Activated T-cell treated with anti-CD3 and anti-CD28 coated beads for 24 hours (primary cell): Measurements from ENCODE around the gene NID2.

ENCODE experiments used
- DNase-seq: peaks from one replicate; pipeline ENCODE4 v3.0.0-alpha.2; 2020; ENCODE audit warnings: low read depth

The NID2 gene

DNA sequence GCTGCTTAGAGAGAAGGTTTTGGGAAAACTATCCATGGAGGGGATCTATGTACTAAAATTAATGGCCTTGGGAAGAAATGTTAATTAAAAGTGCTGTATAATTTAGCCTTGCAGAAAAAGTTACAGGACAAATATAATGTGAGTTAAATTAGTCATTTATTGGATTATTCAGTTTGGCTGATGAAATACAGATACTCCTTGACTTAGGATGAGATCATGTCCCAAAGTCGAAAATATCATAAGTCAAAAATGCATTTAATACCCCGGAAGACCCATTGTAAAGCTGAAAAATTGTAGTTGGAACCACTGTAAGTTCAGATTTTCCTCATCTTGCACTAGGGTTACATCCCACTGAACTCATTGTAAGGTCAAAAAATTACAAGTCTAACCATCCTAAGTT lies 69.8 kb downstream of the NID2 start:
- DNase-seq, result no peak

DNA sequence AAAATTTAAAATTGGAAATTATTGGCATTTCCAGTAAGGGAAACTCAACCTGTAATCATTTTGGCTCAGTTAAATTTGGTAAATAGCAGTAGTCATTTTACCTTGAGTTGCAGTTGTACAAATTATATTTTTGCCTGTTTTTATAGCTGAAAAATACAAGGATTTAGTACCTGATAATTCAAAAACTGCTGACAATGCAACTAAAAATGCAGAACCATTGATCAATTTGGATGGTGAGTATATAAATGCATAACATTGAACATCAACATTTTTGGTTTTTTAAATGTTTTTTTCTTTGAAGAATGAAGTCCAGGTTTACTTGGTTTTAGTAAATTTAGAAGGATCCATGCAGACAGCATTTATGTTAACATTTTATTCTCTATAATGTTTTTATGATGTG lies 70.5 kb downstream of the NID2 start:
- DNase-seq, result no peak

DNA sequence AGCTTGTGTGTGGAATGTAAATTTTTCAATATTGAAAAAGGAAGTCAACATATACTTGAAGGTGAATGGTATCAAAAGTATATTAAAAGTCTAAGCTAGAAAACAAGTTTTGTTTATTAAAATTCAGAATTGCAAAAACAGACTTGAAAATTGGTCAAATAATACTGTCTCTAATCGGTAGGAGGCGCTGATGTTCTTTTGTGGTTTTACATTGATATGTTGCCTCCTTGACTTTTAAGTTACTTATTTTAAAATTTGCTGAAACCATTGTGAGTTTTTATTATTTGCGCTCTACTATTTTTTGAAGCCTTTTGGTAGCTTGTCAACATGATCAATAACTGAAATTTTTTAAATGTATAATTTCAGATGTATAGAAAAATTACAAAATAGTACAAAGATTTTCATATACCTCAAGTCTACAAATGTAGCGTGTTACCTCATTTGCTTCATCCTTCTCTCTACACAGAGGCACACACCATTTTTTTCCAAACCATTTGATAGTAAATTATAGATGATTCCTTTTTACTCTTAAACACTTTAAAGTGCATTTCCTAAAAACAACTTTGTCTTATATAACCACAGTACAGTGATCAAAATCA lies 72.6 kb downstream of the NID2 start:
- DNase-seq, result no peak

DNA sequence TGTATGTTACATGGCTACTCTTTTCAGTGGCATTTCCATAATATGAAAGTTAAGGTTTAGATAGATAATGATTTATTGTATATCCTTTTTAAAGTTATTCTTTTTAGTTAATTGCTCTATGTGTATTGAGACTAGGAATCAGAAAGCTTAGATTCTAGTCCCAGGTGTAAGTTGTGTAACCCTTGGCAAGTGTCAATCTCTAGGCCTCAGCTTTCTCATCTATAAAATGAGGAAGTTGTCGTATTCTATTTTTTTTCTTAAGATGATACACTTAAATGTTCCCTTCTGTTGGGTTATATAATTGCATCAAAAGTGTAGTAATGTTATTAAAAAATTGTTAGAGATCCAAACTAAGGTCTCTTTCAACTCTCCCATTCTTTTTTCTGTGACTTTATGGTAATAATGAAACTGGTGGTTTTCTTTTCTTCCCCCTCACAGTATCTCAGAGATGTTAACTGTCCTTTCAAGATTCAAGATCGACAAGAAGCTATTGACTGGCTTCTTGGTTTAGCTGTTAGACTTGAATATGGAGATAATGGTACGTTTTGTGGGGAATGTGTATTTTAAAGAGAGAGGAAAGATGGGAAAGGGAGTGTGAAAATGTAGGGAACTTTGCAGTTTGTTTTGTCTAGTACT lies 75.5 kb downstream of the NID2 start:
- no peak for DNase-seq

DNA sequence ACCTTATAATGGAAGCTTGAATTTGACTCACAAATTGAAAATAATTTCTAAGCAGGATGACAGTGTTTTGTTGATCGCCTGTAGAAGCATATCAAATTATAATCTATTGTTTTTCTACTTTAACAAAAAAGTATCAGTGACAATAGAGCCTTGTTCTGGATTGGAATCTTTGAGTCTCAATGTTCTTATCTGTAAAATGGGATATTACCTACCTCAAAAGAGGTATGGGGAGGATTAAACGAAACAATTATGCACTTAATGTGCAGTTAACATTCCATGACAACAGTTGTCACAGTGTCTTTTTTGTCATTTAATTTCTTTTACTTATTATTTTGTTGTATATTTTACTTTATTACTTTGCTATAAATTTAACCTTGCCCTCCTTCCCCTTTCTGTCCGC lies 78.4 kb downstream of the NID2 start:
- DNase-seq, result no peak

DNA sequence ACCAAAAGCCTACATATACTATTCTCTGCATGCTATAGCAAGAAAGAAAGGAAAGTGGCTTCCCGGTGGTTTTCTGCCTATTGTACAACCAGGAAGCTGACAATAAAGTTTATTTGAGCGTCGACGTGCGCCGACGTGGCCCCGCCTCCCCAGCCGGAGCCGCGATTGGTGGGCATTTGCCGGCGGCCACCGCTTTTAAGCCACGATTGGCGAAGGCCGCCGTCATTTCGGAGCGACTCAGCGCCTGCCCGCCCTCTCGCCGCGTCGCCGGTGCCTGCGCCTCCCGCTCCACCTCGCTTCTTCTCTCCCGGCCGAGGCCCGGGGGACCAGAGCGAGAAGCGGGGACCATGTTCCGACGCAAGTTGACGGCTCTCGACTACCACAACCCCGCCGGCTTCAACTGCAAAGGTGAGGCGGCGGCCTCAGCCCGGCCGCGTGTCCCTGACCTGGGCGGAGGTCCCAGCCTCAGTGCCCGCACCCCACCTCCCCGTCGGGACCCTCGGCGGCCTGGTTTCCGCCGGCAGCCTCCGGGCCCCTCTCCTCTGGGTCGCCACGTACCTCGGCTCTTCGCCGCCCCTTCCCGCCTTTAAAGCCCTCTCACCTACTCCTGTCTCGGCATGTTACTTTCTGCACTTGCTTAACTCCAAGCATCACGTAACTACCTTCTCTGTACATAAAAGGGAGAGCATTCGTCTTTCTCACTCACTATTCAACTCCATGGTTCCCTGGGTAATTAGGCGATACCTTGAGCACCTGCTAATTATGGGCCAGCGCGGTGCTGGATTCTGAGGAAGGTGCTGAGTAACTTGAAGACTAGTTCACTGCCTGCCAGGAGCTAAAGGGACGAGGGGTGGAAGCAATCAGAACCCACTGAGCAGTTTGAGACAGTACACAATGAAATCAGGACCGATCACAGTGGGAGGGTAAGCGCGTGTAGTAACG lies 79.3 kb downstream of the NID2 start, which contains the start of gene RTRAF:
Gene RTRAF, plus strand, starts transcription at position 254 of the 942 bp plus-strand sequence. Its CDS starts 94 bp downstream, at position 348.
- peak; percentile 88 for DNase-seq

DNA sequence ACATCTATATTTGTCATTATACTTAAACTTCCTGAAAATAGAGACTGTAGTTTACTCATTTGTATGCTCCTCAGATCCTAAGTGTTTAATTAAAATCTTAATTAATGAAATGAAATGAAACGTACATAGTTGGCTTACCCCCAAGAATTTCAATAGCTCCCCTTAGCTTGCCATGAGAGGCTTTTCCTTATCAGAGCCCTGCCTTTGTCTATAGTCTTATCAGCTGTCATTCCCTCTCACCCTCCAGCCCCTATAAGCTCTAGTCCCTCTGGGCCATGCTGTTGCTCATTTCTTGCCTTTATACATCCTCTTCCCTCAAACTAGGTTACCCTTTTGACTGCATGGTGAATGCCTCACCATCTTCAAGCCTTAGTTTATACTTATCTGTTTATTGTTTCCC lies 80.6 kb downstream of the NID2 start:
- DNase-seq, result no peak

DNA sequence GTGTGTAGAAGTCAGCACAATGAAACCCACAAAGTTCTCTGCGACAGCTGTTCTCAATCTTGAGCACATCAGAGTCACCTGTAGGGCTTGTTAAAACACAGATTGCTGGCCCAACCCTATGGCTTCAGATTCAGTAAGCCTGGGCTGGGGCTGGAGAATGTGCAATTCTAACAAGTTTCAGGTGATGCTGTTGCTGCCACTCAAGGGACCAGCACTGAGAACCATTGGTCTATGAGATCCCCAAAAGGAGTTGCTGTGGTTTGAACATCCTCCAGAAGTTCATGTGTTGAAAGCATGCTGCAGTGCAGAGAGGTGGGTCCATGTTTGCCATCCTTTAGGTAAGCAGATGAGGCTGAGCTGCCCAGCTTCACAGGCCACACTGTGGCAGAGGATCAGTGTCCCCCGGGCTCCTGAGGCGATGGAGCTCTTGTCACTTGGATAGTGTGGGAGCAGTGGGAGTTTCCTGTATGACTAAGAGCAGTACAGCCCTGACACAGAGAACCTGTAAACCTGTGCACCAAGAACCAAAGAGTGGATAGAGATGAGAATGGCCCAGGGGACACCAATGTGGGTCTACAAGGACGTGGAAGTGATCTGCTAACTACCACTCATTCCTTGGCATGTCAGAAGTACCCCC lies 87.5 kb downstream of the NID2 start:
- no peak for DNase-seq

DNA sequence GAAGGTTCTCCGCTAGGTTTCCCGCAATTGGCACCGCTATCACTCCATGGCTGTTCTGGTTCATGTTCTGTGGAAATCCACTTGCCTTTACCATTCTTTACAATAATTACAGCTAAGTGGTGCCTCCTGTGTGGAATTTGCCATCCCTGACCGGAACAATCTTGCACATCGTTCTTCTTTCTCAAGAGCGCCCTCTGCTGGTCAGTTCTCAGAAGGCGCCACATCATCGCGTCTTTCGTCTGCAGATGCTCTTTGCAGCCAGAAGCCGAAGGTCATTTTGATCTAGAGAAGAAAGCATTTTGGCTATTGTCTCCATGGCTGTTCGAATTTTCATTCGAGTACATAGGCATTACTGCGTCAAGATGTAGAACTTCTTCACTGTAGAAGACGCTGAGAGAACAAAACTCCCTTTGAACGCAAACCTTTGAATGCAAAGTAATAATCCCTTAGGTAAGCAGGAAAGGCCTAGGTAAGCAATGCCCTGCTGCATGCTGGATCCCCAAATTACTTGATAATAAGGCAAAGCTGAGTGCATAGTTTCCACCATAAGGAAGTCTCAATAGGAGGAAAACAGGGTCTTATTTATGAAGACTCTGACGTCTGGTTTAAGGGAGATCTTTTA lies 89.7 kb downstream of the NID2 start:
- DNase-seq, result peak; percentile 77

DNA sequence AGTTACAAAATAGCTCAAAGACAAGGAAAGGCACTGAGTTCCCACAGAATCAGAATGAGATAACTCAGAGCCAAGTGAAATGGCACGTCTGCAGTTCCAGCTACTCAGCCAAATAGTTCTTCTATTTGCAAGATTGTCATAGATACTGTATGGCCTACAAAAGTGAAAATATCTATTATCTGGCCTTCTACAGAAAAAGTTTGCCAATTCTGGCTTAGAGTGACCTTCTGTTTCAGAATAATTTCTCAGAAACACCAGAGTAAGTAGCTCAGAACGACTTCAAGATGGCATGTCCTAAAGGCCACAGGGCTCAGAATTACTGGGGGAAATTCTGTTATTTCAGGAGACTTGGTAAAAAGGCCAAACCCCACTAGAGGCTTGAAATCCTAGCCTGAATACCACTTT lies 90.2 kb downstream of the NID2 start:
- DNase-seq, result no peak

DNA sequence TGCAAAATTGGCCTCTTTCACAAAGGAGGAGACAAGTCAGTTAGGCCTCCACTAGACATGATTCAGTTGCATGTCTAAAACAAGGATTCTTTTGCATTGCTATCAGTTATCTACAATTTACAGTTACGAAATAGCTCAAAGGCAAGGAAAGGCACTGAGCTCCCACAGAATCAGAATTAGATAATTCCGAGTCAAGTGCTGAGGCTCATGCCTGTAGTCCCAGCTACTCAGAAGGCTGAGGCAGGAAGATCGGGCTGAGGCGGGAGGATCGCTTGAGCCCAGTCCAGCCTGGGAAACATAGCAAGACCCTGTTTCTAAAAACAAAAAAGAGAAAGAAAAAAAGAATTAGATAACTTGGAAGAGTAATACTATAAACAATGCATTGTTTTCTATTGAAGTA lies 91.8 kb downstream of the NID2 start:
- no peak for DNase-seq

DNA sequence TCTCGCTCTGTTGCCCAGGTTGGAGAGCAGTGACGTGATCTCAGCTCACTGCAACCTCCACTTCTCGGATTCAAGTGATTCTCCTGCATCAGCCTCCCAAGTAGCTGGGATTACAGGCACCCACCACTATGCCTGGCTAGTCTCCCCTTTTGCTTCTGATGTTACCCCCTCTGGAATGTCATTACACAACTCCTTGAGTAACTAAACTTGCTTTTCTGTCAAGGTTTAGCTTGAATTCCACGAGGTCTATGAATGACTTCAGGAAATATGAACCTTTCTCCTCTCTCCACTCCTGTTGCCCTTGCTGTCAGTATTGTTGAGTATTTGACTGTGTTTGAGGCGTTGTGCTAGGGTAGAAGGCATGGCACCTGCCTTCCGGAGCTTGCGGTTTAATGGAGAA lies 96.3 kb downstream of the NID2 start:
- DNase-seq, result no peak

DNA sequence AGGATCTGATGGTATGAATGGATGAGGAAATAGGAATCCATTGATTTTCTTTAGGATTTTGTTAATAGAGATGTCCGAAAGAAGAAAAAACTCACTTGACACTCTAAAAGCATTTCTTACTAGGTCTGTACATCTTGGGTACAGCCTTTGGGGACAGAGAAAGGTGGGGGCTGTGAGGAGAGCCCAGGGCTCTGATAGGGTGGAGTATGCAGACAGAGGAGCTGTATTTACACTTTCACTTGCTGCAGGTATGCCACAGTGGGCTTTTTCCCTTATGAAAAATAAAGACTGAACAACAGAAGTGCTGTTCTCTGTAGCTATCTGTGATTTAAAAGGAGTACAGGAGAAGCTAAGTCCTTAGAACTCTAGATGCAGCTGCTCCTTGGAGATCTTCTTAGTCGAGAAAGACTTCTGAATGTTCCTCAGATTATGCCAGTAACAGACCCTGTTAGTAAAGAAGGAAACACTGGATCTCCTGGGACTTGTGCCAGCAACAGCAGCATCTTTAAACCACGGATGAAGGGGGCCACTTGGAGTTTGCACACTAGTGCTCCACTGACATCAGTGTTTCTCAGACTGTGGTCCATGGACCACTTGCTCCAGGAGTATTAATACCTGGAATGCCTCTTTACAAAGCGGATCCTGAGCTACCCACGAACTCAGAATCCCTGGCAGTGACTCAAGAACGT lies 98.9 kb downstream of the NID2 start:
- no peak for DNase-seq

DNA sequence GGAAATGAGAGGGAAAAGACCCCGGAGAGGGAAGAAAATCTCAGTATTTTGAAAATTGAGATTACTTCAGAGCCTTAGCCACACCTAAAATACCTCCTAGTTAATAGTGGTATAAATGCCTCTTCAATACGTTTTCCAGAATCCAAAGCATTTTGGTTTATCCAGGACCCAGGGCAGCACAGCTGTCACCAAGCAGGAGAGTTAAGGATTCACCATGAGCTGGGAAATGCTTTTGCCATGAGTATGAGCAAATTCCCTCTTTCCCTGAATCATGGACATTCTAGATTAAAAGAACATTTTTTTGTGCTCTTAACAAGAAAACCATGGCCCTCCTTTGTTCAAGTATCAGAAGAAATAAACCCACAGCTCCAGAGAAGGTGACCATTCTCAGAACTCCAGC lies 101.3 kb downstream of the NID2 start:
- no peak for DNase-seq

DNA sequence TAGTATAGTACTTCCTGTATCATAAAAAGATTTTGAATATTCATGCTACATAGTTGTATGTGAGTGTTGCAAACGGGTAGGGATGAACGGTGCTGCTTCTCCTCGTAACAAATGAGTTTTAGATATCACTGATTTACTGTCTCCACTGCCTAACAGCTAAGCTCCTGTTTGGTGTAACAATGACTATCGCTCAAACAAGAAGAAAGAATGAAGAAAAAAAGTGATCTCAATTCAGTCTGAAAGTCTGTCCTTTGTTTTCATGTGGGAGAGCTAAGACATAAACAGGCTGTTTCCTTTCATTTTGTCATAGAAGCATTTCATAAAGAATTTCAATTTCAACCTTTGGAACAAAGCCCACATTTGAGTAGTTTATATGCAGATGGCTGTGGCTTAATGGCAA lies 105.6 kb downstream of the NID2 start:
- no peak for DNase-seq

DNA sequence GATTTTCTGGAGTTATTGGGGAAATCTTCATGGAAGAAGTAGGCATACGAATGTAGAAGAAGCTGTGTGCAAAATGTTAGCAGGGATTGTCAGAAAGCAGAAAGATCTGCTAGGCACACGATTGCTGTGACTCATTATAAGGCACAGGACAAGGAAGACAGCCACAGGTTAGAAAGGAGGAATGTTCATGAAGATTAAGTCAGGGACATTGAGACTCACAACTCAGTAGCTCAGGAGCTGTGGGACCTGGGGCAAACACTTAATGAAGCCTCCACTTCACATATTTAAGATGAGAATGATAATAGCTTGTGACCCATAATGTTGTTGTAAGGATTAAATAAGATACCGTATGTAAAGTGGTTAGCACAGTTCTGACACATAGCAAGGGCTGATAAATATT lies 106.1 kb downstream of the NID2 start:
- DNase-seq, result no peak

DNA sequence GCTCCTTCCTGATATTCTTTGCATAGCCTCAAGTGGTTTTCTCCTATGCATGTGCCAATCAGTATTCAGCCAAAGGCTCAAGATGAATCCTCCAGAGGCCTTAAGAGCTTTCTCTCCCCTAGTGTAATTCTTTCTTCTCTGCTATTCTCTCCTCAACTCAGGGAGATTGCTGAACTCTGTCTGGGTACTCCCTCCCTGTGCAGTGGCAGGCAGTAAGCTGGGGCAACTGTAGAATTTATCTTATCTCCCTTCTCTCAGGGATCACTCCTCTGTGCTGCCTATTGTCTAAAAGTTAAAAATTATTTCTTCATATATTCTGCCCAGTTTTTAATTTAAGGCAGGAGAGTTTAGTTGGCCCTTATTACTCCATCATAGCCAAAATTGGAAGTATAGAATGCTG lies 108.0 kb downstream of the NID2 start:
- DNase-seq, result no peak

DNA sequence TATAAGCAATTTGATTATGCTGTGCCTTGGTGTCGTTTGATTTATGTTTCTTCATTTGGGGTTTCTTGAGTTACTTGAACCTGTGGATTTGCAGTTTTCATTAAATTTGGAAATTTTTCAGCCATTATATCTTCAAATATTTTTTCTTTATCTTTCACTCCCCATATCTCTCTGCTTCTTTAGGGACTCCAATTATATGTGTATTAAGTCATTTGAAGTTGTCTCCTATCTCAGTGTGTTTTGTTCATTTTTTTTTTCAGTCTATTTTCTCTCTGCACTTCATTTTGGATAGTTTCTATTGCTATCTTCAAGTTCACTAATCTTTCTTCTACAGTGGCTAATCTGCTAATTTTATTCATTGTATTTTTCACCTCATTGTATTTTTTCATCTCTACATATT lies 108.9 kb downstream of the NID2 start:
- DNase-seq, result no peak

DNA sequence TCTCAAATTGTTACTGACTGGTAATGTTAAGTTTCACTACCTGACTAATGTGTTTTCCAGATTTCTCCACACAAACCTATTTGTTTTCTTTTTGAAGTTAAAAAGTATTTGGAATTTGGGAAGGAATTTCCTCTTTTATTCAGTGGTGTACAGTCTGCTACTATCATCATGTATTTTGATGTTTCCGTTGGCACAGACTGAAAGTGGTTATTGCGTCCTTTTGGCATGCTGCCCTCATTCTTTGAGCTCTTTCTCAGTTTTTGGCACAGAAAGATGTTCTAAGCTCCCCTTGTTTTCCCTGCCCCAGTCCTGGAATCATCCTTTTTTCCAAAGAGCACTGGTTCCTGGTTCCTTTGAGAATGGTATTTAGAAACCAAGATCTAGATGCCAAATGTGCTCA lies 110.9 kb downstream of the NID2 start:
- DNase-seq, result no peak
